SK-MEL-5 (cell line): ENCODE data around the gene CFD. TPM values are rescaled to one million over a fixed set of nuclear protein-coding genes. Genes with fewer than 3 reads are reported as not detected.
"Not testable (repeated sequence)": the region's sequence is repeated elsewhere in the genome, so short reads cannot be mapped to it uniquely, and the experiment has no call there.

Experiments
- DNase-seq: peaks from one replicate; pipeline ENCODE4 v3.0.0-alpha.2; 2016; ENCODE audit warnings: low read depth, low spot score
- in situ Hi-C: cut with HindIII; loops from 2 replicates; pipeline ENCODE4 v1.10.0; 2016; ENCODE audit warnings: low sequenced_read_pairs, high pct_unique_total_duplicates, low pct_unique_long_range_greater_than_20kb
- total RNA-seq: library from RNA; depleted of rRNA; stranded (reverse); fragments of >200 nt; shearing (Covaris generic); gene quantifications from 2 replicates; pipeline ENCODE4 v1.2.3, GENCODE V29; 2014

The CFD gene
- total RNA-seq, 1 experiment from 2014 or later: 4.3 TPM

- in situ Hi-C loops: no loop called here
Observed at GRCh38 chr19:821825-822503, 37.5 kb upstream of the CFD start, which contains the start of gene PLPPR3. PLPPR3 (minus strand) TSS chr19:821955; CDS start chr19:821559, 396 bp downstream.

GRCh38 chr19:823565-824121, 35.8 kb upstream of the CFD start:
- DNase-seq: no peak
- in situ Hi-C loops: no loop called here

More at GRCh38 chr19:821825-822503, 37.5 kb upstream of the CFD start, which contains the start of gene PLPPR3:
- no peak for DNase-seq

- in situ Hi-C loops: no loop called here
Observed at GRCh38 chr19:824885-825284, 34.6 kb upstream of the CFD start.

GRCh38 chr19:825897-826644, 33.4 kb upstream of the CFD start:
- DNase-seq: no peak
- in situ Hi-C loops: no loop called here

More at GRCh38 chr19:824885-825284, 34.6 kb upstream of the CFD start:
- no peak for DNase-seq

- in situ Hi-C loops: no loop called here
- no peak for DNase-seq
Observed at GRCh38 chr19:827314-827709, 32.2 kb upstream of the CFD start.

- DNase-seq: no peak
- in situ Hi-C loops: no loop called here
Observed at GRCh38 chr19:827710-828321, 31.6 kb upstream of the CFD start, which contains the start of gene AZU1. AZU1 (plus strand) TSS chr19:827837; CDS start chr19:827847, 10 bp downstream.

GRCh38 chr19:829129-829758, 30.2 kb upstream of the CFD start:
- in situ Hi-C loops: no loop called here

GRCh38 chr19:831407-832369, 27.8 kb upstream of the CFD start:
- DNase-seq: no peak
- in situ Hi-C loops: no loop called here

More at GRCh38 chr19:829129-829758, 30.2 kb upstream of the CFD start:
- DNase-seq: no peak

- in situ Hi-C loops: no loop called here
- no peak for DNase-seq
Observed at GRCh38 chr19:834216-834615, 25.2 kb upstream of the CFD start.

GRCh38 chr19:835210-835810, 24.2 kb upstream of the CFD start:
- in situ Hi-C loops: no loop called here
- no peak for DNase-seq

GRCh38 chr19:840519-841206, 18.8 kb upstream of the CFD start, which contains the start of gene PRTN3:
PRTN3 (plus strand) TSS chr19:840999; CDS start chr19:841009, 10 bp downstream.
- in situ Hi-C loops: no loop called here
- no peak for DNase-seq

GRCh38 chr19:842802-843179, 16.7 kb upstream of the CFD start:
- DNase-seq, in situ Hi-C loops: not testable (repeated sequence)

- in situ Hi-C loops: no loop called here
- DNase-seq: no peak
Observed at GRCh38 chr19:843180-843835, 16.2 kb upstream of the CFD start.

- in situ Hi-C loops: no loop called here
- DNase-seq: no peak
Observed at GRCh38 chr19:843836-844545, 15.5 kb upstream of the CFD start.

GRCh38 chr19:844546-844971, 14.9 kb upstream of the CFD start:
- no peak for DNase-seq

More at GRCh38 chr19:844546-844971, 14.9 kb upstream of the CFD start:
- in situ Hi-C loops: no loop called here
